Measurements from ENCODE around the gene ACOXL. TPM values are rescaled to one million over a fixed set of nuclear protein-coding genes. Genes with fewer than 3 reads are reported as not detected.

ACOXL gene
- total and polyA plus RNA-seq, 2 donors (not counting 3 experiments of a cell fraction or from before 2014, with no cell fraction given): not detected

GRCh38 chr2:111118981-111119821, 386.8 kb downstream of the ACOXL start:
- peaks cover 37% of the 10 kb centered on the region for H3K4me1 ChIP-seq (ENCODE audit: control insufficient read depth, extremely low read depth, insufficient read depth, low read length)
- H3K36me3 ChIP-seq (ENCODE audit: control insufficient read depth in 2 of 2, extremely low read depth in 1 of 2, insufficient read depth in 2 of 2, low read length in 2 of 2): peaks cover 0 to 3% of the 10 kb centered on the region in 2 experiments
- H3K27ac ChIP-seq (ENCODE audit: insufficient read depth, low read depth, low read length): no peak overlapping the region
- H3K79me2 ChIP-seq (ENCODE audit: control insufficient read depth, insufficient read depth, low read length): no peaks in the 10 kb centered on the region
- intact Hi-C loops (cut with micrococcal nuclease) (loop anchor here (5.0 kb wide), 1 partner anchor 307 kb away; no protein-coding TSS in a partner anchor), dilution Hi-C loops (cut with MboI; ENCODE audit: extremely low pct_ligation_motif_present, low sequenced_read_pairs) (no loop called here)
- TF ChIP-seq FOS (IDR thresholded peaks at IDR 0.05; ENCODE audit: borderline replicate concordance, insufficient read depth, low read length): no peak
- no peak for TF ChIP-seq POLR2AphosphoS5 (IDR thresholded peaks at IDR 0.05; ENCODE audit: insufficient read depth, low read depth, low read length)
- no peak for TF ChIP-seq CTCF (IDR thresholded peaks at IDR 0.05; ENCODE audit: extremely low read depth in 1 of 2, insufficient read depth in 1 of 2, low read depth in 1 of 2, low read length in 2 of 2)
- no peak for TF ChIP-seq MAX (IDR thresholded peaks at IDR 0.05; ENCODE audit: insufficient read depth, insufficient read length)
- no peak for TF ChIP-seq POLR2A (IDR thresholded peaks at IDR 0.05; ENCODE audit: low read depth, low read length)
- TF ChIP-seq JUN (IDR thresholded peaks at IDR 0.05; ENCODE audit: borderline replicate concordance, insufficient read depth, insufficient read length, low read depth): no peak
- TF ChIP-seq MYC (IDR thresholded peaks at IDR 0.05; ENCODE audit: low read depth, low read length): no peak
- TF ChIP-seq GATA2 (IDR thresholded peaks at IDR 0.05; ENCODE audit: insufficient read depth, insufficient read length, low read depth, low read length): no peak
- peak; percentile 100 for TF ChIP-seq EZH2 (IDR thresholded peaks at IDR 0.05; ENCODE audit: borderline replicate concordance, low read depth, low read length, severe bottlenecking)
- H3K9me1 ChIP-seq (replicated peaks; ENCODE audit: control insufficient read depth, extremely low read depth, insufficient read depth, low read length): no peaks in the 10 kb centered on the region
- peaks cover 21 to 57% of the 10 kb centered on the region in 2 experiments for H3K27me3 ChIP-seq (ENCODE audit: control insufficient read depth in 2 of 2, insufficient read depth in 2 of 2, low read length in 2 of 2)
- no TSS peak for BruUV-seq (replicated peaks)
- peak overlapping the region in 1 of 3 experiments; percentile 1 for H3K4me3 ChIP-seq (replicated peaks in 1 of 3; ENCODE audit: insufficient read depth in 1 of 3, low read depth in 1 of 3, low read length in 3 of 3)
- FAIRE-seq (no peak), DNase-seq (ENCODE audit: low read depth, low spot score) (peak; percentile 22)
- CTCF ChIA-PET: no interaction called here
- peak overlapping the region; percentile 82 for H2AFZ ChIP-seq (ENCODE audit: low read depth, low read length)
- no peaks in the 10 kb centered on the region for H4K20me1 ChIP-seq (replicated peaks; ENCODE audit: control insufficient read depth, extremely low read depth, insufficient read depth, low read length)
- POLR2A ChIA-PET: no interaction called here
- no peak overlapping the region for H3K9ac ChIP-seq (replicated peaks; ENCODE audit: extremely low read depth, insufficient read depth, low read length)
- H3K9me3 ChIP-seq (replicated peaks; ENCODE audit: control insufficient read depth, insufficient read depth, low read length): no peaks in the 10 kb centered on the region
- peak overlapping the region; percentile 88 for H3K4me2 ChIP-seq (ENCODE audit: insufficient read depth, low read length)
